ENCODE measurements around the gene HTR6. TPM values are rescaled to one million over a fixed set of nuclear protein-coding genes. Genes with fewer than 3 reads are reported as not detected.

HTR6 gene
- total RNA-seq, 1 experiment from 2014 or later, result 0.37 TPM

DNA sequence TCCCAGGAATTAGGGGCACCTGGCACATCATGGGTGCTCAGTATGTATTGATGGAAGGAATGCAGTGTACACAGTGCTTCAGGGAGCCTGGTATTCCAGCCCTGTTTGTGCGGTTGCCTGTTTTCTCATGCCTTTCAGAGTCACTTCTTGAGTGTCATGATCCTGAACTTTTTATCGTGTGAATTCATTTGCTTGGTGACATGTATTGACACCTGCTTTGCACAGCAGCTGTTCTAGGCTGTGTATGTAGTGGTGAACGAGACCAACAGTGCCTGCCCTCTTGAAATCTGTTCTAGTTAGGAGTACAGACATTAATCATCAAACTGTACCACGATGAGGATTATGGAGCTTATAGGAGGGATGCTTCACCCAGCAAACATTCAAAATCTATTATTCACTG, 6.1 kb downstream of the HTR6 start:
- Histone ChIP-seq H3K79me1 (ENCODE audit: insufficient read depth, low read depth, low read length, poor library complexity, severe bottlenecking) (no peaks in the 10 kb centered on the region), H3K14ac (ENCODE audit: insufficient read depth, low read length) (no peak overlapping the region), H3K4me1 (ENCODE audit: insufficient read depth, low read length) (no peaks in the 10 kb centered on the region), H3K56ac (ENCODE audit: insufficient read length, low read depth, low read length) (no peak overlapping the region), H3K79me2 (ENCODE audit: insufficient read depth, low read length) (no peaks in the 10 kb centered on the region), H3T11ph (ENCODE audit: low read length) (no peak overlapping the region), H3K23me2 (ENCODE audit: insufficient read length, low read depth, low read length, poor library complexity, severe bottlenecking) (no peaks in the 10 kb centered on the region), H2BK120ac (ENCODE audit: low read depth, low read length, poor library complexity, severe bottlenecking) (no peak overlapping the region), H3K9ac (ENCODE audit: extremely low read depth, insufficient read length, low read length) (no peak overlapping the region), H3K4ac (ENCODE audit: low read depth, low read length) (no peak overlapping the region), H3K18ac (ENCODE audit: insufficient read length, low read depth, low read length) (no peak overlapping the region), H4K5ac (ENCODE audit: insufficient read length, low read depth, low read length) (no peak overlapping the region), H4K20me1 (ENCODE audit: control insufficient read depth, insufficient read depth, insufficient read length) (no peaks in the 10 kb centered on the region), H2BK5ac (ENCODE audit: insufficient read length, low read length) (no peak overlapping the region), H3K27me3 (ENCODE audit: insufficient read depth, low read length) (peaks cover 10% of the 10 kb centered on the region; the same call in 1 of the 2 replicates), H2BK20ac (ENCODE audit: low read depth, low read length, poor library complexity, severe bottlenecking) (no peak overlapping the region), H3K4me2 (ENCODE audit: insufficient read depth, insufficient read length, low read length) (no peak overlapping the region), H3K23ac (ENCODE audit: insufficient read length, low read depth, low read length) (no peak overlapping the region), H4K8ac (replicated peaks; ENCODE audit: insufficient read length, low read depth, low read length) (no peak overlapping the region), H2BK12ac (ENCODE audit: insufficient read length, low read depth, low read length) (no peak overlapping the region), H3K9me3 (ENCODE audit: control insufficient read depth, low read depth, low read length) (no peaks in the 10 kb centered on the region), H2AFZ (ENCODE audit: low read length) (no peak overlapping the region), H4K91ac (ENCODE audit: insufficient read length, low read depth, low read length) (no peak overlapping the region), H3K27ac (ENCODE audit: insufficient read length, low read depth, low read length) (no peak overlapping the region), H2BK15ac (ENCODE audit: low read depth, low read length) (no peak overlapping the region), H2AK5ac (ENCODE audit: insufficient read length, low read length) (no peak overlapping the region)
- Mint-ChIP-seq H3K27me3 (ENCODE audit: low read depth) (peaks cover 86% of the 10 kb centered on the region), H3K36me3 (ENCODE audit: insufficient read depth in 1 of 3, low read depth in 3 of 3) (peaks cover 0 to 2% (median 0%) of the 10 kb centered on the region in 3 experiments; a peak in 1 of 7 replicates), H3K9me3 (no peaks in the 10 kb centered on the region), H3K27ac (no peak overlapping the region), H3K4me1 (peaks cover 2 to 8% of the 10 kb centered on the region in 2 experiments; a peak in 3 of 4 replicates), H3K4me3 (no peak overlapping the region)
- no CpG with 5 or more reads among the region's 4 CpGs for WGBS (ENCODE audit: extremely low coverage, insufficient read length, low lambda C conversion rate)
- TF ChIP-seq, protein P1, sequence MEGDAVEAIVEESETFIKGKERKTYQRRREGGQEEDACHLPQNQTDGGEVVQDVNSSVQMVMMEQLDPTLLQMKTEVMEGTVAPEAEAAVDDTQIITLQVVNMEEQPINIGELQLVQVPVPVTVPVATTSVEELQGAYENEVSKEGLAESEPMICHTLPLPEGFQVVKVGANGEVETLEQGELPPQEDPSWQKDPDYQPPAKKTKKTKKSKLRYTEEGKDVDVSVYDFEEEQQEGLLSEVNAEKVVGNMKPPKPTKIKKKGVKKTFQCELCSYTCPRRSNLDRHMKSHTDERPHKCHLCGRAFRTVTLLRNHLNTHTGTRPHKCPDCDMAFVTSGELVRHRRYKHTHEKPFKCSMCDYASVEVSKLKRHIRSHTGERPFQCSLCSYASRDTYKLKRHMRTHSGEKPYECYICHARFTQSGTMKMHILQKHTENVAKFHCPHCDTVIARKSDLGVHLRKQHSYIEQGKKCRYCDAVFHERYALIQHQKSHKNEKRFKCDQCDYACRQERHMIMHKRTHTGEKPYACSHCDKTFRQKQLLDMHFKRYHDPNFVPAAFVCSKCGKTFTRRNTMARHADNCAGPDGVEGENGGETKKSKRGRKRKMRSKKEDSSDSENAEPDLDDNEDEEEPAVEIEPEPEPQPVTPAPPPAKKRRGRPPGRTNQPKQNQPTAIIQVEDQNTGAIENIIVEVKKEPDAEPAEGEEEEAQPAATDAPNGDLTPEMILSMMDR (conservative IDR thresholded peaks at IDR 0.05), result no peak
- DNase-seq, result no peak
